SK-N-SH (cell line): ENCODE data around the gene ARL3. TPM values are rescaled to one million over a fixed set of nuclear protein-coding genes. Genes with fewer than 3 reads are reported as not detected.

Source experiments
- CTCF ChIA-PET: fragments of 300-600, 350-600 bp; formaldehyde crosslinking; extraction: SDS; loops from one replicate; lab custom pipeline; 2021; lab: Yijun Ruan, JAX
- POLR2A ChIA-PET: fragments of 350-600 bp; sonication (Branson Sonifier 250); formaldehyde crosslinking; extraction: SDS; loops from one replicate; lab custom pipeline; 2020; ENCODE audit warnings: antibody characterized with exemption, inconsistent platforms; lab: Yijun Ruan, JAX
- DNase-seq: peaks from one replicate; pipeline ENCODE4 v3.0.0; 2012
- H2AFZ ChIP-seq: fragments of 200-600 bp; sonication (generic); 2 replicates; pipeline ENCODE4 v1.8.1; 2016; ENCODE audit warnings: antibody characterized with exemption, mild to moderate bottlenecking, low read depth
- H3F3A ChIP-seq: fragments of 200-600 bp; sonication (generic); replicated peaks from 2 replicates; pipeline ENCODE3; 2016; ENCODE audit warnings: antibody characterized with exemption, mild to moderate bottlenecking; ENCODE audit not compliant: insufficient read depth
- H3K27ac ChIP-seq, 2 experiments: fragments of 200-500 bp in 1 of 2; fragments of 200-600 bp in 1 of 2; sonication (Bioruptor generic) in 1 of 2; sonication (generic), shearing (Covaris generic) in 1 of 2; 2 replicates each; pipeline versions ENCODE4 v1.5.1 to v1.6.1; 2014 to 2016; ENCODE audit warnings: low read depth in 2 of 2, inconsistent platforms in 1 of 2, low read length in 1 of 2, mild to moderate bottlenecking in 1 of 2, mixed read lengths in 1 of 2
- H3K27me3 ChIP-seq: fragments of 200-600 bp; sonication (generic), shearing (Covaris generic); 2 replicates; pipeline ENCODE4 v1.6.1; 2016; ENCODE audit warnings: mixed run types; ENCODE audit not compliant: insufficient read depth
- H3K36me3 ChIP-seq, 2 experiments: fragments of 200-500 bp in 1 of 2; fragments of 200-600 bp in 1 of 2; sonication (Bioruptor generic) in 1 of 2; sonication (generic) in 1 of 2; replicated peaks in 1 of 2; 2 replicates each; pipeline versions ENCODE3 to v1.5.1; 2014 to 2016; ENCODE audit warnings: low read length in 1 of 2, mild to moderate bottlenecking in 1 of 2; ENCODE audit not compliant: insufficient read depth in 2 of 2, control insufficient read depth in 1 of 2
- H3K4me1 ChIP-seq, 2 experiments: fragments of 200-500 bp in 1 of 2; fragments of 200-600 bp in 1 of 2; sonication (Bioruptor generic) in 1 of 2; sonication (generic), shearing (Covaris generic) in 1 of 2; 2 replicates each; pipeline versions ENCODE4 v1.5.1 to v1.6.1; 2014 to 2016; ENCODE audit warnings: low read depth in 1 of 2, low read length in 1 of 2, mixed run types in 1 of 2; ENCODE audit not compliant: insufficient read depth in 2 of 2, control insufficient read depth in 1 of 2
- H3K4me2 ChIP-seq: fragments of 200-600 bp; sonication (generic), shearing (Covaris generic); 2 replicates; pipeline ENCODE4 v1.6.1; 2017; ENCODE audit warnings: mixed run types
- H3K4me3 ChIP-seq, 2 experiments: fragments of 200-500 bp in 1 of 2; fragments of 200-600 bp in 1 of 2; sonication (Bioruptor generic) in 1 of 2; sonication (generic), shearing (Covaris generic) in 1 of 2; 2 replicates each; pipeline versions ENCODE4 v1.5.1 to v1.8.1; 2014 to 2016; ENCODE audit warnings: low read depth in 2 of 2, inconsistent platforms in 1 of 2, low read length in 1 of 2, mild to moderate bottlenecking in 1 of 2, mixed read lengths in 1 of 2, moderate library complexity in 1 of 2
- H3K79me2 ChIP-seq: fragments of 200-600 bp; sonication (generic); 2 replicates; pipeline ENCODE4 v1.8.1; 2017; ENCODE audit warnings: mild to moderate bottlenecking; ENCODE audit not compliant: insufficient read depth
- H3K9ac ChIP-seq: fragments of 200-600 bp; sonication (generic); 2 replicates; pipeline ENCODE4 v1.6.1; 2017; ENCODE audit warnings: mixed run types
- H3K9me2 ChIP-seq: fragments of 200-600 bp; sonication (generic); 2 replicates; pipeline ENCODE4 v1.6.1; 2017; ENCODE audit warnings: mixed run types
- H3K9me3 ChIP-seq: fragments of 200-600 bp; sonication (generic); 2 replicates; pipeline ENCODE4 v1.6.1; 2017; ENCODE audit warnings: mixed run types, mild to moderate bottlenecking, moderate library complexity
- H4K20me1 ChIP-seq: fragments of 200-600 bp; sonication (generic); 2 replicates; pipeline ENCODE4 v1.6.1; 2017; ENCODE audit warnings: mild to moderate bottlenecking, mixed run types; ENCODE audit not compliant: insufficient read depth
- CHD2 ChIP-seq: fragments of 150-350 bp; IDR thresholded peaks from 2 replicates; pipeline ENCODE4 v1.6.1; 2018; ENCODE audit warnings: low read length; ENCODE audit not compliant: partially characterized antibody
- EP300 ChIP-seq, 2 experiments: IDR thresholded peaks; 2 replicates each; pipeline versions ENCODE4 v1.4.0 to v1.6.1; 2012; ENCODE audit warnings: borderline replicate concordance in 1 of 2, low read depth in 1 of 2, low read length in 1 of 2
- FOXJ3 ChIP-seq: sonication (generic); formaldehyde crosslinking; IDR thresholded peaks from 2 replicates; pipeline ENCODE4 v1.5.1; 2020; ENCODE audit warnings: mild to moderate bottlenecking, missing genetic modification reagents
- GABPA ChIP-seq: IDR thresholded peaks from 2 replicates; pipeline ENCODE4 v1.4.0; 2012; ENCODE audit warnings: low read depth, mild to moderate bottlenecking
- MEF2A ChIP-seq: IDR thresholded peaks from 2 replicates; pipeline ENCODE4 v1.4.0; 2012; ENCODE audit warnings: low read depth, borderline replicate concordance
- MXI1 ChIP-seq: IDR thresholded peaks from 2 replicates; pipeline ENCODE4 v1.6.1; 2012; ENCODE audit warnings: mild to moderate bottlenecking, low read depth, low read length, improper control_type of control experiment
- NRF1 ChIP-seq: IDR thresholded peaks from 2 replicates; pipeline ENCODE4 v1.6.1; 2012; ENCODE audit warnings: low read depth, mild to moderate bottlenecking, low read length
- RXRA ChIP-seq: IDR thresholded peaks from 2 replicates; pipeline ENCODE4 v1.4.0; 2012; ENCODE audit warnings: low read depth, mild to moderate bottlenecking, borderline replicate concordance
- SMC3 ChIP-seq: IDR thresholded peaks from 2 replicates; pipeline ENCODE4 v1.6.1; 2012; ENCODE audit warnings: low read depth, low read length, improper control_type of control experiment
- TCF12 ChIP-seq: IDR thresholded peaks from 2 replicates; pipeline ENCODE4 v1.4.0; 2012
- WGBS: methylation state at CpG from one replicate; pipeline ENCODE4 v1.1.6; 2017; ENCODE audit warnings: low lambda C conversion rate; 5-methylcytosine and 5-hydroxymethylcytosine counted together
- polyA plus RNA-seq, 3 experiments: library from polyadenylated mRNA; depleted of rRNA; stranded (reverse); fragments of >200 nt; gene quantifications; 2 replicates each; pipeline ENCODE4 v1.2.3, GENCODE V29; 2012
- TF ChIP-seq, protein P1 (sequence below): IDR thresholded peaks from 2 replicates; pipeline ENCODE4 v1.4.0; 2012; ENCODE audit warnings: low read depth, borderline replicate concordance
- TF ChIP-seq, protein P2 (sequence below): fragments of 150-350 bp; IDR thresholded peaks from 2 replicates; pipeline ENCODE4 v1.6.1; 2016; ENCODE audit warnings: mild to moderate bottlenecking, low read depth, low read length
- TF ChIP-seq, protein P3 (sequence below): fragments of 150-350 bp; IDR thresholded peaks from 2 replicates; pipeline ENCODE4 v1.6.1; 2017; ENCODE audit warnings: antibody characterized with exemption, low read length, low read depth, borderline replicate concordance

ARL3 gene
- polyA plus RNA-seq, 1 of the 3 experiments (the other 2 are of a cell fraction), result 11.2 TPM

DNA sequence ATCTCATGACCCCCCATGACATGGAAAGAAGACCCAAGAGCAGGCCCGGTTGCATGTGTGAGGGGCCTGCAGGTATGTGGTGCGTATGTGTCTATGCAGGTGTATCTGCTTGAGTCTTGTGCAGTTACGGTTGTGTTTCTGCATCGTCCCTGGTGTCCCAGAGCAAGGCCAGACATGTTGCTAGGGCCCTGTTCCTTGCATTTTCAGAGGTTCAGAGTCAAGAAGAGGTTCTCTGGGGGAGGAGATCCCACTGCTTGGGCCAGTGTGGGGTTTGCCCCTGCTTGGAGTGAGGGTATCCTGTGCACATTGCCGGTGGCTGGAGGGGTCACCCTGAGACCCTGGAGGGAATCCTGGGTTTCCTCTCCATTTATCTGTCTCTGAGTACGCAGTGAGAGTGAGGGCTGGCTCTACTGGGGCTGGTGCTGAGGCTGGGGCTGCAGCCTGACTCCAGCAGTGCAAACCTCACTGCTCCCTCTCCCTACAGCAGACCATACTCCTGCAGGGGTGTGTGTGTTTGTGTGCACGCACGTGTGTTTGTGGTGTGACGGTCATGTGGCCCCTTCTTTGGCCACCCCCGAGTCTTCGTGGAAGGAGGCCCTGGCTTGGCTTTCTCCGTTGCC, 65.8 kb downstream of the ARL3 start:
- Histone ChIP-seq H3K9me2 (no peaks in the 10 kb centered on the region), H2AFZ (no peak overlapping the region), H3K27me3 (no peaks in the 10 kb centered on the region), H3K4me2 (peak overlapping the region; percentile 96), H3K9ac (no peak overlapping the region), H3K4me3 (0 out of 4 replicates have a peak overlapping the region, but pooled peaks of 1 of the 2 experiments have one; percentile 99), H3K4me1 (peaks cover 28 to 52% of the 10 kb centered on the region in 2 experiments; a peak in 3 of 4 replicates), H4K20me1 (peaks cover 83% of the 10 kb centered on the region), H3K36me3 (peaks cover 5 to 7% of the 10 kb centered on the region in 2 experiments), H3K27ac (peak overlapping the region in 1 of 2 experiments; percentile 1; a peak in 1 of 4 replicates), H3F3A (peaks cover 17% of the 10 kb centered on the region), H3K9me3 (no peaks in the 10 kb centered on the region), H3K79me2 (peaks cover 98% of the 10 kb centered on the region)
- DNase-seq, result no peak
- CTCF ChIA-PET, result interaction anchor here (4.7 kb wide), 1 partner anchor 28 kb away, joined by 56 read pairs; no protein-coding TSS in a partner anchor
- POLR2A ChIA-PET, result interaction anchor here (1.7 kb wide), 1 partner anchor 12 kb away, joined by 6 read pairs; no protein-coding TSS in a partner anchor
- WGBS, result 87% methylated on average over 6 of the region's 12 CpGs
- TF ChIP-seq, protein P1, sequence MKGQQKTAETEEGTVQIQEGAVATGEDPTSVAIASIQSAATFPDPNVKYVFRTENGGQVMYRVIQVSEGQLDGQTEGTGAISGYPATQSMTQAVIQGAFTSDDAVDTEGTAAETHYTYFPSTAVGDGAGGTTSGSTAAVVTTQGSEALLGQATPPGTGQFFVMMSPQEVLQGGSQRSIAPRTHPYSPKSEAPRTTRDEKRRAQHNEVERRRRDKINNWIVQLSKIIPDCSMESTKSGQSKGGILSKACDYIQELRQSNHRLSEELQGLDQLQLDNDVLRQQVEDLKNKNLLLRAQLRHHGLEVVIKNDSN, result no peak
- TF ChIP-seq RXRA (no peak), MEF2A (no peak)

DNA sequence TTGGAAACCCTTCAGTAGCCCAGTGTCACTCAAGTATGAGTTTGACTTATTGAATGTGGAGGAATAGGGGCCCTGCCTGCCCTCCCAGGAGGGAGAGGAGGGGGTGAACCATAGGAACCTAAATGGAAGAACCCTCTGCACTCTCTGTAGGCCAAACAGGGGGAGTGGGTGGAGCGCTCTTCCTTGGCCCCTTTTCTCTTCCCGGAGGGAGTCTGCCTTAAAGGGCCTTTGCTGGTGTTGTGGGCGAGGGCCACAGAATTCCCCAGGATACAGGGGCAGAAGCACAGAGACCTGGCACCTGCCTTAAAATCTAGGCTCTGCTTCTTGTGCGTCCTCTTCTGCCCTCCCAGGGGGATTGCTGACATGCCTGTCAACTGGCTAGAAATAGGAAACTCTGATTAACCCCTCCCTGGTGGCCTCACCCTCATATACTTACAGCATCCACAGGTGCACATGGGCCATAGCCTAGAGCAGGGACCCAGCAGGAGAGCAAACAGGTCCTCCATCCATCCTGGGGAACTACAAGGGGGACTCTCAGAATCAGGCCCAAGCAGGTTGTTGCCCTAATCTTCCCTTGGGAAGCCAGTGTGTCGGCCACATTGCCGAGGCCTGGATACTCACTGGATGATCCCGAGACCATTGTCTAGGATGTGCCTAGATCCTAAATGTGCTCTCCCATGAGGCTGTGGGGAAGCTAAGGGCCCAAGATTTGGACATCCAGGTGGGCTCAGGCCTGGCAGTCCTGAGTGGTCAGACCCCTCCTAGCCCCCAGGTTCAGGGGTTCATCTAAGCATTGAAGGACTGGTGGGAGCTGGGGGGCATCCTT, 66.5 kb downstream of the ARL3 start:
- DNase-seq, result no peak
- H3K4me3 ChIP-seq, result peak overlapping the region in 1 of 2 experiments; percentile 99; a peak in 3 of 4 replicates
- H4K20me1 ChIP-seq, result peaks cover 76% of the 10 kb centered on the region
- no peaks in the 10 kb centered on the region for H3K27me3 ChIP-seq
- CTCF ChIA-PET, result interaction anchor here (4.1 to 4.7 kb wide), 2 partner anchors 23 to 28 kb away, joined by 40 to 56 read pairs; no protein-coding TSS in a partner anchor
- peak overlapping the region in 1 of 2 experiments; percentile 1; a peak in 1 of 4 replicates for H3K27ac ChIP-seq
- peak overlapping the region; percentile 99; the same call in 1 of the 2 replicates for H3K9ac ChIP-seq
- TF ChIP-seq MEF2A (no peak), NRF1 (no peak), MXI1 (no peak), GABPA (no peak), EP300 (IDR thresholded peaks at IDR 0.05; ENCODE audit: borderline replicate concordance in 1 of 2, low read depth in 1 of 2, low read length in 1 of 2) (no peak), FOXJ3 (CRISPR knock-in tag) (no peak), TCF12 (no peak), SMC3 (no peak), CHD2 (no peak)
- TF ChIP-seq, protein P2, sequence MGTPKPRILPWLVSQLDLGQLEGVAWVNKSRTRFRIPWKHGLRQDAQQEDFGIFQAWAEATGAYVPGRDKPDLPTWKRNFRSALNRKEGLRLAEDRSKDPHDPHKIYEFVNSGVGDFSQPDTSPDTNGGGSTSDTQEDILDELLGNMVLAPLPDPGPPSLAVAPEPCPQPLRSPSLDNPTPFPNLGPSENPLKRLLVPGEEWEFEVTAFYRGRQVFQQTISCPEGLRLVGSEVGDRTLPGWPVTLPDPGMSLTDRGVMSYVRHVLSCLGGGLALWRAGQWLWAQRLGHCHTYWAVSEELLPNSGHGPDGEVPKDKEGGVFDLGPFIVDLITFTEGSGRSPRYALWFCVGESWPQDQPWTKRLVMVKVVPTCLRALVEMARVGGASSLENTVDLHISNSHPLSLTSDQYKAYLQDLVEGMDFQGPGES, result no peak
- TF ChIP-seq, protein P3, sequence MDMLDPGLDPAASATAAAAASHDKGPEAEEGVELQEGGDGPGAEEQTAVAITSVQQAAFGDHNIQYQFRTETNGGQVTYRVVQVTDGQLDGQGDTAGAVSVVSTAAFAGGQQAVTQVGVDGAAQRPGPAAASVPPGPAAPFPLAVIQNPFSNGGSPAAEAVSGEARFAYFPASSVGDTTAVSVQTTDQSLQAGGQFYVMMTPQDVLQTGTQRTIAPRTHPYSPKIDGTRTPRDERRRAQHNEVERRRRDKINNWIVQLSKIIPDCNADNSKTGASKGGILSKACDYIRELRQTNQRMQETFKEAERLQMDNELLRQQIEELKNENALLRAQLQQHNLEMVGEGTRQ, result no peak
- TF ChIP-seq, all 33 proteins: peak for 0
- Histone ChIP-seq H3K9me3 (no peaks in the 10 kb centered on the region), H3K9me2 (no peaks in the 10 kb centered on the region), H3K4me2 (peak overlapping the region; percentile 96), H3K36me3 (peaks cover 4 to 6% of the 10 kb centered on the region in 2 experiments), H3K79me2 (peaks cover 97% of the 10 kb centered on the region), H3F3A (peaks cover 21% of the 10 kb centered on the region), H3K4me1 (peaks cover 28 to 52% of the 10 kb centered on the region in 2 experiments; a peak in 3 of 4 replicates), H2AFZ (no peak overlapping the region)
- POLR2A ChIA-PET, result no interaction called here
- 92% methylated on average over 7 of the region's 7 CpGs for WGBS
